Measurements from ENCODE around the gene RNF220. TPM values are rescaled to one million over a fixed set of nuclear protein-coding genes. Genes with fewer than 3 reads are reported as not detected.
A peak's percentile ranks its signal among the peaks of the same experiment; 100 is the strongest.

RNF220 gene
- total RNA-seq, 1 donor from 2014 or later = 46.8 TPM

DNA sequence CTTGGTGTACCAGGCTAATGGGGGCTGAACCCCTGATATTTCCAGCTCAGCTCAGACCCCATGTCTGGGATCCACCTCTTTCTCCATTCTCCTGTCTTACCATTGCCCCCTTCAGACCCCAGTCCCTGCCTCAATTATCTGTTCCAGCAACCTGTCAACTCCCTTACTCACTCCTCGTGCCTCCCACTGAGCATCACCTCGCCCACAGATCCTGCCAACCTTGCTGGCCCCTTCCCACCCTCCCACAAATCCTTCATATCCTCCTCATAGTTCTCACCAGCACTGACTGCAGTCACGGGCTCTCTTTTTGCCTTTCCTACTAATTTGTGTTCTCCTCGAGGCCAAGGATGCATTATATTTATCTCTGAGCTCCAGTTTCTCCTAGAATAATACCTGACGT lies 206.4 kb downstream of the RNF220 start:
- no peak for DNase-seq

DNA sequence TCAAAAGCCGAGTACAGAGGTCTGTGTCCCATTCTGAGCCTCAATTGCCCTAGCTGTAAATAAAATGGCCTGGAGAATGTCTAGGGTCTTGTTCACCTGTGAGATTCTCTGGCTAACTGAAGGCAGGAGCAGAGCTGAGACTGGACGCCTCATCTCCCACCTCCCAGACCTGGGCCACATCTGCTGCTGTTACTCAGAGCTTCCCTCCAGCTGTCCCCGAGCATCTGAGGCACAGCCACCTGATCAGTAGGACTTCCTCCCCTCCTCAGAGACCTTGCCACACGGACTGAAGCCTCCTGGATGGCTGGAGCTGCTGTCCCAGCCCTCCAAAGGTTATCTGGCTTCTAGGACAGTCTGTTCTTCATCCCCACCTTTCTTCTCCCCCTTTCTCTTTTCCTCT lies 206.8 kb downstream of the RNF220 start:
- DNase-seq = no peak

DNA sequence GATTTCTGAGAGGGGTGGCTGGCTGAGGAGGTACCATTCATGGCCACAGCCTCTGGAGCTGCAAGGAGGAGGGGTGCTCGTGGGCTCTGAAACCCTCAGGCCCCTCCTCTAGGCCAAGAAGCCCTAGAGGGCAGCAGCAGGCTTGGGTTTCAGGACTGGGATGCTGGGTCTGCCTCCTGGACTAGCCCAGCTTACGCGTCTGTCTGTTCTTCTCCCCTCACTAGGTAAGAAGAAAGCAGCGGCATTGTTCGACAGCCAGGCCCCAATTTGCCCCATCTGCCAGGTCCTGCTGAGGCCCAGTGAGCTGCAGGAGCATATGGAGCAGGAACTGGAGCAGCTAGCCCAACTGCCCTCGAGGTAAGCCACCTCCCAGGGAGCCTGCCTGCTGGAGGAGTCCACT lies 208.9 kb downstream of the RNF220 start:
- DNase-seq = no peak

DNA sequence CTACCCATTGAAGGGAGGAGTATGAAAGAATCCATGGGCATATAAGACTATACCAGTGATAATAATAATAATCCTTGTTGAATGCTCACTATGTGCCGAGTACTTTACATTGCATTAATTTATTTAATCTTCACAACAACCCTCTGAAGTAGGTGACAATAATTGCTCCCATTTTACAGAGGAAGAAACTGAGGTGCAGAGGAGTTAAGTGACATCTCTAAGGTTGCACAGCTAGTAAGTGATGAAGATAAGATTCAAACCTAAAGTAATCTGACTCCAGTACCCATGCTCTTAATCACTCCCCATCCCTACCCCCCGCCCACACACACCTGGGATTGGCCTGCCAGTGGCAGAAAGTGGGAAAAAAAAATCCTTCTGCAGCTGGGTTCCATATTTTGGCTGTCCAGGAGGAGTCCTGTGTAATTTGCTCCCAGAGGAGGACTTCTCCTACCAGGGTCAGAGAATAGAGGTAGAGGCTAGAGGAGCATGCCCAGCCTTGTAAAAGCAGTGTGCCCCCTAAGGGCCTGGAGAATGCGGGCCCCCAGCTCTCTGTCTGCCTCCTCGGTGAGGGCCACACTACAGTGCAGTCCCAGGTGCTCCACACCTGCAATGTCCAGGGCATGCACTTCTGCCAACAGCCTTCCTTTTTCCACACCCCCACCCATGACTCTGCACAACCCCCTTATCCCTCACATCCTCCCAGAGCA lies 211.4 kb downstream of the RNF220 start:
- no peak for DNase-seq

DNA sequence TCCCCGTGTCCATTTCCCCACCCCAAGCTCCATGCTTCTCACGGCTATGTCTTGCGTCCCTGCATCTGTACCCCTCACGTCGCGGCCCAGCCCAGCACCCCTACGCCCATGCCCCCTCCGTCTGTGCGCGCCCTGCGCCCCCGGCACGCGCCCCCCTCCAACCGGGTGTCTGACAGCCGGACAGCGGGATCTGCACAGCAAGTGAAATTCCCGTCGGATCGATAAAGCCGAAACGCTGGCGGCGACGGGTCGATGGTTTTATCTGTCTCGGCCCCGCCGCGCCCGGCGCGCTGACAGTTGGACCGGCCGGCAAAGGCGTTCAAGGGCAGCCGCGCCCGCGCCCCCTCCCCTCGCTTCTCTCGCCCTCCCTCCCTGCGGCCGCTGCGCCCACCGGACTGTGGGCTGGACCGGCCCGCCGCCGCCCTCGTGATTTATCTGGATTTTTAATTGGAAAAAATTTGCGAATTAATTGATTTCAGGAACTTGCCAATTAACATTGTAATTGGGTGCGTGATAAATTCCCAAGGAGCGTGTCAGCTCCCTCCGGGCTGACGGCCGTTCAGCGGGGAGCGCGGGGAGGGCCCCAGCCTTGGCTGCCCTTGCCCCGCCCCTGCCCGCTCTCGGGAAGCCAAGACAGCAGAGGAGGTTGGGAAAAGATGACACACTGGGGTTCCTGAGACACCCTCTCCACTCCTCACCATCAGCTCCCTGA lies 212.1 kb downstream of the RNF220 start:
- no peak for DNase-seq

DNA sequence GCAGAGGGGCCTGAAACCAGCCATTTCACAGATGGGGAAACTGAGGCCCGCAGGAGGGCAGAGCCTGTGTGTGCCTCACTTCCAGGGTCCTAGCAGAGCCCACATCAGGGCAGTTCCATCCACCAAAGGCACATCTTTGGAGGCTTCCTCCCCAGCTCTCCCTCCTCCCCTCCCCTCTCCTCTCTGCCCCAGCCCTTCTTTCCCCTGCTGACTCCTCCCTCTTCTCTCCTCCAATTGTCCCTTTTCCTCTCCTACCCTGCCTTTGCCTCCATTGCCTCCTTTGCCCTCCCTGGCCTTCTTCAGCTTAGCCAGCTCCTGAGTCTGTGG lies 212.6 kb downstream of the RNF220 start:
- DNase-seq = no peak

DNA sequence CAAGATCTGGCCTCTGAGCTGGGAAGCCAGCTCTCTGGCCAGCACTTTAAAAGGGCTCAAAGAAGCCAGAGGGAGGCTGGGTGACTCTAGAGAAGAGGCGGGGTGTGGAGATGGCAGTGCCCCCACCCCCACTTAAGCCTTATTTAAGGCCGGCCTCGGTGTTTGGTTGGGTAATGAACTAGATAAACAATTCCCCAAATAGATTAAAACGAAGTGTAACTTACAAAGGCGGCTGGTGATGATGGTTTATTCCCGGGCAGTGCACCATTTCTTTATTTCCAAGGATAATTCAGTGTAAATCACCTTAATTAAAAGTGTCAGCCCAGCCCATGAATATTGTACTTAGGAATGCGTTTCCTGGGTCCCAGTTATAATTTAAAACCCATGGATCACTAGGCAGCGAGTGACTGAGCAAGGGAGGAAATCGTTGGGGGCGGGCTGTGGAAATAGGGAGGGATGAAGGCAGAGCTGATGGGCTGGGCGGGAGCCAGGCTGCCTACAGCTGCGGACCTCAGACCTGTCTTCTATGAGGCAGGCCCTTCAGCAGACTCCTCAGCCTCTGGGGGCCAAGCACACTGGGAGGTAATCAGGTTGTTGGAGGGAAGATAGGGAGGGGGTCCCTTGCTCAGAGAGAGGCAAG lies 214.3 kb downstream of the RNF220 start:
- no peak for DNase-seq

DNA sequence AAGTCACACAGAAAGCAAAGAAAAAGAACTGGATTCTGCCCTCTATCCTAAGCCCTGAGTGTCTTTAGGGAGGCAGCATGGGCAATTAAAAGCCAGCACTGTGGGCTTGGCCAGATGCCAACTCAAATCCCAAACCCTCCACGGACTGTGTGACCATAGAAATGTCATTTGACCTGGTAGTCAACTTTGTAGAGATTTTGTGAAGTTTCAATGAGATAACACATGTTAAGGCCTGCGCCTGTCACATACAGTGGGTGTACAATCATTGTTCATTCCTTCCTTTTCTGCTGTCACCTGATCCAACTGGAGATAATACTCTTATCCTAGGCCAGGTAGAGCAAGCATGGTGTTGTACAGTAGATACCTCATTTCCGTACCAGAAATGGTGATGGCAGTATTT lies 215.0 kb downstream of the RNF220 start:
- no peak for DNase-seq

DNA sequence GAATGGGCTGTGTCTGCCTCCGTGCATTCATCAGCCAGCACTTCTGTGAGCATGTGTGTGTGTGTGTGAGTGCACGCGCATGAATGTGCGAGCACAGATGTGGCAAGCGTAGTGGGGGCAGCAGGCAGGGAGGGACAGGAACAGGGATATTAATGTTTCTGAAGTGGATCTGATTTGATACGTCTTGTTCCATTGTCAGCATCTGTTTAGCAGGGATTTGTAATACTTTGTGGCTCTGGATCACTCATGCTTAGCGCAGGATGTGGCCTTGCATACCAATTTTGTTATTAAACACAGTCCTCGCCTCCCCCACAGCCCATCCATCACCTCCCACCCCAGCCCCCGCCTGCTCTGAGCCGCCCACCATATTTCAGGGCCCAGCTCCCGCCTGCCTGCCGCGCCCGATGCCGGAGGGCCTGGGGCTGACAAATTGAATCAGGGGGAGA lies 216.8 kb downstream of the RNF220 start:
- DNase-seq = no peak

DNA sequence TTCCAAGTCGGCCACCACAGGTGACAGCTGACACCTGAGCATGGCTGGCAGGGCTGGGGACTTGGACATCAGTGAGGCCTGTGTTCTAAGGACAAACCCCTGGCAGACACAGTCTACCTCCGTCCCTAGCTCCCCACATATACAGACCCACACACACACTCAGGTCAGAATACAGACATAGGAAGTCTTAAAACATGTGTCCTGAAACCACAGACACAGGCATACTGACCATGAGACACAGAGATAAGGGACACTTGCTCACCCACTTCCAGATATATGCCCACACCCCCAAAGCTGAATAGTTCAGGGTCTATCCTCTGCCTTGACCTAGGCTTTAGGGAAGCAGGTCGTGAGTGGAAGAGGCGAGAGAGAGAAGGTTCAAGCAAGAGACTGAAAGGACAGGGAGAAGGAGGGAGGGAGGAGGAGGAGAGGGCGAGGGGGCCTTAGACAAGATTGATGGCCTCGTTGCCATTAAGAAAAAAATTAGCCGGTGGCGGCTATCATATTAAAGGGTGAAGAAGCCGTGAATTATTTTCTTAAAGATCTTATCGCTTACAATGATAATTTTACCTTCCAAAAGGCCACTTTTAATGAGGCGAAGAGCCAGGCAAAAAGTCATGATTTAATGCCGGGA lies 219.3 kb downstream of the RNF220 start:
- no peak for DNase-seq

DNA sequence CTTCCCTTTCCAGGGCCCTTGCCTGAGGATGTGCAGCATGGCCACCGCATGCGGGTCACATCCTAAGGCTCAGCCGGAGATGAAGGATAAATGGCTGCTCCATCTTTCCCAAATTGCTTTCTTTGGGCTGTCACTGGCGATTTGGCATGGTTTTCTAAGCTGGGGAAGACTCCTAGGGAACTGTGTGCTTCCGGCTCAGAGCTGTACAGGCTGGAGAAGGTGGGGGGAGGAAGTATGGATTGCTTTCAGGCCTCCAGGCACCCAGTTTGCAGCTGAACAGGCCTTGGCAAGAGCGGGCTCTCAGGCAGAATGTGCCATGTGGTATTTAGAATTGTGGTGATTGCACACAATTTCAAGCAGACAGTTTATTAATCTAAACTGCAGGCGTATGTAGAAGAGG lies 220.3 kb downstream of the RNF220 start:
- no peak for DNase-seq

DNA sequence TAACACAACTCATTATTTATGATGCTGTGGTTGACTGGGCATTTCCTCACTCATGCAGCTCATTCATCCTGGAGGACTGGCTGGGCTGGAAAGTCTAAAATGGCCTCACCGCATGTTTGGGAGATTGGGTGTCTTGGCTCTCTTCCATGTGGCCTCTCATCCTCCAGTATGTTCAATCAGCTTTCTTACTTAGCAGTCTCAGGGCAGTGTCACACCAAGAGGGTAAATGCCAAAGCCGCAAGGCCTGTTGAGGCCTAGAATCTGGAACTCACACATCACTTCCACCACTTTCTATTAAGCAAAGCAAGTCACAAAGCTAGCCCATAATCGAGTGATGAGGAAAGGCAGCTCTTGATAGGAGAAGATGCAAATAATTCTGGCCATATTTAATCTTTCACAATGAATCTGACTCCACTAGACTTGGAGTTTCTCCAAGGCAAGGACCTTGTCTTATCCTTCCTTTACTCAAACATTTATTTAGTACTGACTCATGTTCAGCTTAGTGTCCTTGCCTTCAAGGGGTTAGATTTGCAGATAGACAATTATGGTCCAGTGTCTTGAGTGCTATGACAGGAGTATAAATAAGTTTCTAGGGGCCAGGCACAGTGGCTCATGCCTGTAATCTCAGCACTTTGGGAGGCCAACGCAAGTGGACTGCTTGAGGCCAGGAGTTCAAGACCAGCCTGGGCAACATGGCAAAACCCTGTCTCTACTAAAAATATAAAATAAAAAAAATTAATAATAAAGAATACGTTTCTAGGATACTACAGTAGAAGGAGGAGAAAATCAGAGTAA lies 224.1 kb downstream of the RNF220 start:
- no peak for DNase-seq

DNA sequence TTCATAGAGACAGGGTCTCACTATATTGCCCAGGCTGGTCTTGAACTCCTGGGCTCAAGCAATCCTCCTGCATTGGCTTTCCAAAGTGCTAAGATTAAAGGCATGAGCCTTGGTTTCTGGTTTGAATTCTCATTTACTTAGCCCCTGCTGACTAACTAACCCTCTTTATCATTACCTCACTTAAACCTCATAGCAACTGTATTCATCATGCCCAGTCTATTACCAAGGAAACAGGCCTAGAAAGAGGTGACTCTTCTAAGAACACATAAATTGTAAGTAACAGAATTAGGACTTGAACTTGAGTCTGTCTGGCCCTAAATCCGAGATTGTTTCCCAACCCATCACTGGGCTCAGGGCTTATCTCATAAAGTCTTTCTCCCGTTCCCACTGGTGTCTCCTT lies 225.1 kb downstream of the RNF220 start:
- DNase-seq = no peak

DNA sequence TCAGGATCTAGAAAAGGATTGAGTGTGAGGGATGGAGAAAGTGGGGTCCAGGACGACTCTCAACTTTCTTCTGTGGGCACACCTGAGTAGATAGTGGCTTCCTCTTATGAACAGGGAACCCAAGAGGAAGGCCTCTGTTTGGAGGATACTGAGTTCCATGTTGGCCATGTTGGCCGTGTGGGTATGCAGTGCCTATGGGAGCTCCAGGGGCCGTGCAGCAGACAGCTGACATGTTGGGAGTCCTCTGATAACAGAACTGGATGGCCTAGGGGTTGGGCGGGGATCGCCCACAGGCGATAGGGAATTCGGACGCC lies 226.2 kb downstream of the RNF220 start:
- no peak for DNase-seq

DNA sequence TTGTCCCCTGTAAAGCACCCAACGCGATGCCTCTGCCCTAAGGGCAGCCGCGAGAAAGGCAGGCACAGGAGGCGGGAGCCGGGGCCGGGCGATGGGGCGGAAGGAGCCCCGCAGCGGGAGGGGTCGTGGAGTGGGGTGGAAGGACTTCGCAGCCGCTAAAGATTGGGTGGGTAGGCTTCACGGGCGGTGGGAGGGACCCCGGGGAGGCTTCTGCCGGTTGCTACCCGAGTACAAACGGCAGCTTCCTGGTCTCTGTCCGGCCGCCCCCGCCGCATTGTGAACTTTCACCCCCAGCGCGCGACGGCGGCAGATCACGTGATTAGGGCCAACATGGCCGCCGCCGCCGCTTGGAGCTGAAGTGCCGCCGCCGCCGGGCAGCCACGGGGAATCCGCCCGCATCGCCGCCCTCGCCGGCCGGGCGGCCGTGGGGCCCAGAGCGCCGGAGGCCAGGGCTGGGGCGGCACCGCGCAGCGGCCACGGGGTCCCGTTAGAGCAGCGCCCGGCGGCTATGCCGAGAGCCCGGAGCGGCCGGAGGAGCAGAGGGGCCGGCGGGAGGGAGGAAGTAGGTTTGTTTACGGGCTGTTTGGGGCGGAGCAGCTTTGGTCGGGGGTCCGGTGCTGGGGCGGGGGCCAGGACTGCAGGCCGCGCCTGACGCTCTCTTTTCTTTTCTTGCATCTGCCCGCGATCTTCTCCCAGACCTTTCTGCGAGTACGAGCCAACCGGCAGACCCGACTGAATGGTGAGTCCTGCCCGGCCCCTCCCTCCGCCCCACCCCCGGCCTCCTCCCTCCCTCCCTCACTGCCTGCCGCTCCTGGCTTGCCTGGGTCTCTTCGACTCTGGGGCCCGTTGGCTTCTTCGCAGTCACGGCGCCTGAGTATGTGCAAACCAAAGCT lies 226.8 kb downstream of the RNF220 start:
- DNase-seq = peak; percentile 83

DNA sequence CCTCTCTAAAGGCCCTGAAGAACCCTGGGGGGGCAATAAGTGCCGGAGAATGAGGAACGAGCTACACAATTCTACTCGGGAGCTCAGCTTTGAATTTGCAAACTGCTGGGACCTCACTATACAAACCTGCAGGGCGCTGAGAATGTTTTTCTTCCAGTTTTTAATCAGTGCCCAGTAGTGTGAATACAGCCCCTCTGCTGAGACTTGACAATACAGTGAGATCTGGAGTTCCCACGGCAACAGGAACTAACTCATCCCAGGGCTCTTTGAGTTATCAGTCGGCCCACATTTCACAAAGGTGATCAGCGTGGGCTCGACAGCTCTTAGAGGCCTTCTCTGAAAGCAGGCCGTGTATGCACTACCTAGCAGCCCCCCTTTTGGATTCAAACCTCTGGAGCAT lies 227.5 kb downstream of the RNF220 start:
- no peak for DNase-seq

DNA sequence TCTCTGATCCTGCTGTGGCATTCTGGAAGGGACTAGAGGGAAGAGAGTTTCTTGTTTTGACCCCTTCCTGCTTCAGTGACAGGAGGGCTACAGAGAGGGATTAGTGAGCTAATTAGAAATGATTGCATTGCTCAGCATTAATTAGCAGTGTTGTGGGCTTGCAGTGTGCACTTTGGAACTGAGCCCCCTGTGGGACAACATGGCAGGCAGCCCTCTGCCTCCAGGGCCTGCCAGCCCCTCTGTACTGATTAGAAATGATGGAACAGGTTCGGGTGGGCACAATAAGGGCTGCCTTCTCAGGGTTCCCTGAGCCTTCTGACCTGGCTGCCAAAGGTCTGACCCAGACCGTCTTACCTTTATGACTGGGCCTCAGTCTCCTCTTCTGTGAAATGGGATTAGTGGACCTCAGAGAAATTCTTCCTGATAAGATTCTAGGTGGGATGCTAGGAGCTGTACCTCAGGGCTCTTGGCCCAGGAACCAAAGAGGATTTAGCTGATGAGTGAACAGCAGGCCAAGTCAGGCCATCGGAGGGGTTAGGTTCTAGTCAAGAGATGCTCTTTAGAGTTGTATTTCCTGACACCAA lies 229.6 kb downstream of the RNF220 start:
- DNase-seq = no peak

DNA sequence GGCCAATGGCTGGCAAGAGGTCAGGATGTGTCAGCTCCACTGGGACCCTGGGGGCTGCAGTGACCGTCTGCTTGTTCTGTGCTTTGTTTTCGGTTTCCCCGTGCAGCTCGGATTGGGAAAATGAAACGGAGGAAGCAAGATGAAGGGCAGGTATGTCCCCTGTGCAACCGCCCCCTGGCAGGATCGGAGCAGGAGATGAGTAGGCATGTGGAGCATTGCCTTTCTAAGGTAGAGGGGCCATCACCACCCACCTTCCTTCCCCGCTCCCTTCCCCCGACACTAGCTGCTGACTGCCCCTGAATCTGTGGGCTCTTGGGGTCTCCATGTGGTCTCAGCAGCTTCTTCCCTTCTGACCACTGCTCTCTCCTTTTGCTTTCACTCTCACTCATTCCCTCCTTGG lies 230.4 kb downstream of the RNF220 start:
- no peak for DNase-seq

DNA sequence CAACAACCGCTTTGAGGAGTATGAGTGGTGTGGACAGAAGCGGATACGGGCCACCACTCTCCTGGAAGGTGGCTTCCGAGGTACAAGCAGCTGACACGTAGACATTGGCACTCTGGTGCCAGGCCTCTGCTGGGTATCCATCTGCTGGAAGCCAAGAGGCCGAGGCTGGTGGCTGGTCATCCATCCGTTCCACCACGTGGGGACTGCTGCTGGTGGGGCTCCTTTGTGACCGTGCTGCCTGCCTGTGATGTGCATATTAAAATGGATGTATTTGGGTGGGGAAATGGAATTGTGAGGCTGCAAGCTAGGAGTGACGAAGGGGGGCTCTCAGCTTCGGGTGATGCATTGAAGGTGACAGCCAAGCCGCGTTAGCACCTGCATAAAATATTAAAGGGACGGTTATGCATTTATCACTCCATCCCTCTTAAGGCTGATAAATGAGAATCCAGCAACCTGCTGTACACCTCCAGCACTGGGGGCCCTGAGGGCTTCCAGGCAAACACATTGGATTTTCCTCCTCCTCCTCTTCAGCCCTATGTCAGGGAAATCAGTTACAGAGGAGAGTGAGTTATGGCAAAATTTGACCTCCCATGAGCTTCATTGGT lies 231.1 kb downstream of the RNF220 start:
- no peak for DNase-seq

DNA sequence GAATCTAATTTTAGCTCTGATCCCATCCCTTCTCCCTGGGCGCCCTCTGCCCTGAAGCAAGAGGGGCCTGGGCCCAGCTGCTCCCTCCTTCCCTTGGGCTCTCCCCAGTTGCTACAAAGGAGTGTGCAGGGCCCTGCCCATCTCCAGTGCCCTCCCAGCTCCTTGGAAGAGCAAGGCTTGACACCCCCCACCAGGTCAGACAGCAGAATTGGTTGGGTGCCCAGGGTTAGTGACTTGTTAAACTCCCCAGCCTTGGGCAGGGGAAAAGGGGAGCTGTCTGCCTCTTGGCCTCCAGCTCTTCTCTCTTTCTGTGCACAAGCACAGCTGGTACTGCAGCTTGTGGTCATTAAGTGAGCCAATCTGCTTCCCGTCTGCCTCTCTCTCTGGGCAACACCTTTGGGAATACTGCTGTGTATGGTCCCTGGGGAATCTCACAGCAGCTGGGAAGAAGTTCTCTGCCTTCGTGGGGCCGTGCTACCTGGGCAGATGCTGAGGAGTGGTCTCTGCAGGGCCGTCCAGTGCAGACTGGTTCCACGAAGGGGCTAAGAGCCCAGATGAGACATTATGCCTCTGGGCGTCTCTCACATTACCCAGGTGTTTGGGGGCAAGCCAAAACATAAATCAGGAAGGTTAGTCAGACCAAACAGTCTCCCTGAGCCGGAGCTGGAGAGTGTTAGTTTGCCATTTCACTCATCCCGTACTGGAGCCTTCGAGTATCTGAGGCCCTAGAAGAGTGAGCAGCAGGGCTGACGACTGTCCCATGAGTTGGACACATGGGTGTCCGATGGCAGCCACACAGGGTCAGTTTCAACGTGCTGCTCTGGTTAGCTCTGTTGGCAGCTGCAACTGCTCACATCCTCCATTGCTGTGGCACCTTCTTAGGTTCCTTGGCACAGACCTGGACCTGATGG lies 231.9 kb downstream of the RNF220 start:
- no peak for DNase-seq

All from occipital lobe (tissue), 2 donors.